Spleen (tissue), 11 donors: ENCODE results near the gene NTRK2. TPM values are rescaled to one million over a fixed set of nuclear protein-coding genes. Genes with fewer than 3 reads are reported as not detected.

Experiments used
- DNase-seq: peaks from one replicate; pipeline ENCODE4 v3.0.0-alpha.2; 2020
- H3K27ac ChIP-seq, 8 donors: fragments of 200-600 bp; sonication (generic) in 7 of 8; 1 replicate in 4 of 8; 2 replicates in 4 of 8; pipeline versions ENCODE4 v1.5.0 to v1.8.0; 2016 to 2021; ENCODE audit warnings: inconsistent platforms in 4 of 8, mild to moderate bottlenecking in 4 of 8, moderate library complexity in 1 of 8
- H3K27me3 ChIP-seq, 7 donors: fragments of 200-600 bp; sonication (generic) in 6 of 7; replicated peaks in 1 of 7; 1 replicate in 4 of 7; 2 replicates in 3 of 7; pipeline versions ENCODE4 v1.5.0 to v1.8.0; 2016 to 2021; ENCODE audit warnings: inconsistent platforms in 3 of 7, mild to moderate bottlenecking in 1 of 7
- H3K36me3 ChIP-seq, 6 donors: fragments of 200-600 bp; sonication (generic) in 5 of 6; 1 replicate in 4 of 6; 2 replicates in 2 of 6; pipeline versions ENCODE4 v1.5.0 to v1.8.0; 2016 to 2021; ENCODE audit warnings: inconsistent platforms in 2 of 6
- H3K4me1 ChIP-seq, 6 donors: fragments of 200-600 bp; sonication (generic) in 5 of 6; 1 replicate in 3 of 6; 2 replicates in 3 of 6; pipeline versions ENCODE4 v1.5.0 to v1.8.0; 2016 to 2021; ENCODE audit warnings: inconsistent platforms in 3 of 6
- H3K4me3 ChIP-seq, 8 donors: fragments of 200-600 bp; sonication (generic) in 7 of 8; 1 replicate in 4 of 8; 2 replicates in 4 of 8; pipeline versions ENCODE4 v1.5.0 to v1.8.0; 2016 to 2021; ENCODE audit warnings: inconsistent platforms in 4 of 8, mild to moderate bottlenecking in 4 of 8, moderate library complexity in 2 of 8
- H3K9me3 ChIP-seq, 8 donors: fragments of 200-600 bp; sonication (generic) in 7 of 8; 1 replicate in 4 of 8; 2 replicates in 4 of 8; pipeline versions ENCODE4 v1.5.0 to v1.8.0; 2016 to 2021; ENCODE audit warnings: inconsistent platforms in 4 of 8
- POLR2A ChIP-seq, 3 donors: fragments of 450-650 bp; IDR thresholded peaks; one replicate each; pipeline ENCODE4 v1.5.1; 2017; ENCODE audit warnings: antibody characterized with exemption in 3 of 3, mild to moderate bottlenecking in 1 of 3
- POLR2AphosphoS5 ChIP-seq, 3 donors: sonication (generic); formaldehyde crosslinking; IDR thresholded peaks; one replicate each; pipeline ENCODE4 v1.5.1; 2017; ENCODE audit warnings: antibody characterized with exemption in 3 of 3
- WGBS, 5 donors: extraction: QIAGEN DNeasy Blood & Tissue Kit in 3 of 5; methylation state at CpG; one replicate each; pipeline versions ENCODE4 v1.1.5 to v1.1.7; 2013 to 2018; 5-methylcytosine and 5-hydroxymethylcytosine counted together
- intact Hi-C: fragments of 100-400 bp; cut with DNase I; formaldehyde crosslinking; loops from one replicate; pipeline ENCODE4 v1.15.0; 2023; ENCODE audit warnings: low total_unique reads
- polyA plus RNA-seq, 3 donors: library from polyadenylated mRNA; stranded (reverse); fragments of 200-250 nt; gene quantifications; one replicate each; pipeline ENCODE4 v1.2.1, GENCODE V29; 2013
- total RNA-seq, 7 donors: library from RNA; depleted of rRNA in 3 of 7; stranded (reverse); fragments of >200 nt in 3 of 7; fragmentation: NEBNext Ultra II Directional in 4 of 7; extraction: Animal tissue kit (Norgen Biotek cat#: 25700) in 4 of 7; gene quantifications; one replicate each; pipeline versions ENCODE4 v1.1.0 to v1.2.1, GENCODE V29; 2016 to 2021
- TF ChIP-seq, protein P1 (sequence below), 11 experiments: fragments of 200-600 bp in 7 of 11; fragments of 450-650 bp in 4 of 11; sonication (generic) in 4 of 11; IDR thresholded peaks in 8 of 11; conservative IDR thresholded peaks in 3 of 11; 1 replicate in 7 of 11; 2 replicates in 4 of 11; pipeline versions ENCODE4 v1.4.0 to v1.8.0; 2016 to 2021; ENCODE audit warnings: antibody characterized with exemption in 11 of 11, inconsistent platforms in 4 of 11, mild to moderate bottlenecking in 1 of 11
- donor health status: healthy with polysubstance abuse.
- donor health status: DM: no; HTN: no; CAD: no; lungs with moderate emphysema.
- donor health status: DM: no; HTN: no; CAD: no.
- donor health status: Bipolar disorder and iron deficiency.
- donor health status: healthy.
- donor health status: DM: no; HTN: no; CAD: no.
- donor health status: DM: yes; HTN: yes; CAD: no.

The NTRK2 gene
- total and polyA plus RNA-seq, 10 donors, result 0.63 to 22.7 (median 8.9) TPM

DNA sequence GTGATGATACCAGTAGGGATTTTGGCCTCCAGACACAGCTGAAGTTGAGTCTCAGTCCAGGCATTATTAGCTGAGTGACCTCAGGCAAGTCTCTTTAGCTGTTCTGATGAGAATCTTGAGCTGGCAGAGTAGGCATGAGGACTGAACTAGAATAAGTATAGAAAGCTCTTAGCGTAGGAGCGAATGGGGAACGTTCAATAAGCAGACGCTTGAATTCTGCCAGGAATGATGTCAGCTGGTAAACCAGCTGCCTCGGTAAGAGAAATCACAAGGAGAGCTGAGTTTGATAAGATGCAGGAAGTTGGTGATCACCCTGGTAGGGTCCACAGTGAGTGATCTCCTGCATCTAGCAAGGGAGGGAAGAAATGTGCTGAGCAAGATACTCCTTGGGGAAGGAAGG, 280.4 kb downstream of the NTRK2 start:
- no peak overlapping the region for H3K4me3 ChIP-seq
- DNase-seq, result no peak
- no peak overlapping the region for H3K27ac ChIP-seq
- TF ChIP-seq, protein P1, sequence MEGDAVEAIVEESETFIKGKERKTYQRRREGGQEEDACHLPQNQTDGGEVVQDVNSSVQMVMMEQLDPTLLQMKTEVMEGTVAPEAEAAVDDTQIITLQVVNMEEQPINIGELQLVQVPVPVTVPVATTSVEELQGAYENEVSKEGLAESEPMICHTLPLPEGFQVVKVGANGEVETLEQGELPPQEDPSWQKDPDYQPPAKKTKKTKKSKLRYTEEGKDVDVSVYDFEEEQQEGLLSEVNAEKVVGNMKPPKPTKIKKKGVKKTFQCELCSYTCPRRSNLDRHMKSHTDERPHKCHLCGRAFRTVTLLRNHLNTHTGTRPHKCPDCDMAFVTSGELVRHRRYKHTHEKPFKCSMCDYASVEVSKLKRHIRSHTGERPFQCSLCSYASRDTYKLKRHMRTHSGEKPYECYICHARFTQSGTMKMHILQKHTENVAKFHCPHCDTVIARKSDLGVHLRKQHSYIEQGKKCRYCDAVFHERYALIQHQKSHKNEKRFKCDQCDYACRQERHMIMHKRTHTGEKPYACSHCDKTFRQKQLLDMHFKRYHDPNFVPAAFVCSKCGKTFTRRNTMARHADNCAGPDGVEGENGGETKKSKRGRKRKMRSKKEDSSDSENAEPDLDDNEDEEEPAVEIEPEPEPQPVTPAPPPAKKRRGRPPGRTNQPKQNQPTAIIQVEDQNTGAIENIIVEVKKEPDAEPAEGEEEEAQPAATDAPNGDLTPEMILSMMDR (IDR thresholded peaks at IDR 0.05 in 8 of 11, conservative IDR thresholded peaks at IDR 0.05 in 3 of 11), result no peak
- TF ChIP-seq POLR2AphosphoS5 (IDR thresholded peaks at IDR 0.05) (no peak), POLR2A (IDR thresholded peaks at IDR 0.05) (no peak)
- WGBS, 5 donors, result 87 to 91% (median 87%) methylated on average over 5 of the region's 5 CpGs
- H3K36me3 ChIP-seq, result no peaks in the 10 kb centered on the region
- peaks cover 0 to 3% (median 0%) of the 10 kb centered on the region in 6 donors for H3K4me1 ChIP-seq
- peaks cover 0 to 12% (median 0%) of the 10 kb centered on the region in 7 donors for H3K27me3 ChIP-seq
- H3K9me3 ChIP-seq, result no peaks in the 10 kb centered on the region
- intact Hi-C loops, result loop anchor here (10.0 kb wide), 1 partner anchor 555 kb away; no protein-coding TSS in a partner anchor

- intact Hi-C loops, result loop anchor here (10.0 kb wide), 1 partner anchor 556 kb away; no protein-coding TSS in a partner anchor
- Histone ChIP-seq H3K27me3 (peaks cover 0 to 17% (median 0%) of the 10 kb centered on the region in 7 donors), H3K36me3 (no peaks in the 10 kb centered on the region), H3K9me3 (no peaks in the 10 kb centered on the region), H3K27ac (no peak overlapping the region), H3K4me1 (peaks cover 0 to 3% (median 0%) of the 10 kb centered on the region in 6 donors), H3K4me3 (no peak overlapping the region)
- TF ChIP-seq POLR2A (IDR thresholded peaks at IDR 0.05) (no peak), POLR2AphosphoS5 (IDR thresholded peaks at IDR 0.05) (no peak)
- TF ChIP-seq, protein P1 (IDR thresholded peaks at IDR 0.05 in 8 of 11, conservative IDR thresholded peaks at IDR 0.05 in 3 of 11), result no peak
- DNase-seq, result no peak
- 78 to 89% (median 87%) methylated on average over 9 of the region's 9 CpGs for WGBS, 5 donors
Observed at GRCh38 chr9:84950879-84951811, 281.6 kb downstream of the NTRK2 start.

DNA sequence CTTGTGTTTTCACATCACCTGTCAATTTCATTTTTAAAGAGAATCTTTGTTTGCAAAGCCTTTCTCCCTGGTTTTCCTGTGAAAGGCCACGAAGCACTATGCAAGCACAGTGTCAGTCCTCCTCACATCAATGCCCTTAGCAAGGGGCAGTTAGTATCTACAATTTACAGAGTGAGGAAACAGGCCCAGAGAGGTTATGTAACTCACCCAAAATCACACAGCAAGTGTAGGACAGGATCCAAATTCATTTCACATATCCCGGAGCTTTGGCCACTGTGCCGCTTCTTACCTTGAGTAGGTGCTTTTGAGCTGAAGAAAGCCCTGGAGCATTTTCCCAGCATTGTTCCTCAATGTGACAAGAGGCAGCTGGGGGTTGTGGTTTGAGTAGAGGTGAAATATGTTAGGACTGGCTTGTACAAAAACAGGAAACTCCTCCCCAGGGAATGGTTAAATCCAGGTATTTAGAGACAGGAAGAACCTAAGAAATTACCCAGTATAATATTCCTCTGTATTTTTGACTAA, 283.8 kb downstream of the NTRK2 start:
- no peak overlapping the region for H3K27ac ChIP-seq
- TF ChIP-seq POLR2A (IDR thresholded peaks at IDR 0.05) (no peak), POLR2AphosphoS5 (IDR thresholded peaks at IDR 0.05) (no peak)
- TF ChIP-seq, protein P1 (IDR thresholded peaks at IDR 0.05 in 8 of 11, conservative IDR thresholded peaks at IDR 0.05 in 3 of 11), result no peak
- H3K36me3 ChIP-seq, result no peaks in the 10 kb centered on the region
- 93 to 96% (median 95%) methylated on average over 3 of the region's 3 CpGs for whole genome bisulfite sequencing, 5 donors
- peaks cover 0 to 3% (median 0%) of the 10 kb centered on the region in 6 donors for H3K4me1 ChIP-seq
- no peak for DNase-seq
- peaks cover 0 to 17% (median 0%) of the 10 kb centered on the region in 7 donors for H3K27me3 ChIP-seq
- intact Hi-C loops, result loop anchor here (10.0 kb wide), 1 partner anchor 559 kb away; no protein-coding TSS in a partner anchor
- no peaks in the 10 kb centered on the region for H3K9me3 ChIP-seq
- H3K4me3 ChIP-seq, result no peak overlapping the region
